Effector memory CD8-positive, alpha-beta T cell (primary cell): Measurements from ENCODE around the gene SLBP.

ENCODE experiments used
- ATAC-seq: fragments of 150-1000 bp; cut with Tn5 transposase; replicated peaks from 2 replicates; pipeline ENCODE4 v1.10.0; 2021; ENCODE audit warnings: mild to moderate bottlenecking, moderate library complexity
- DNase-seq, 3 experiments: peaks; one replicate each; pipeline ENCODE4 v3.0.0; 2021
- H3K27ac Mint-ChIP-seq, 2 donors: one replicate each; pipeline ENCODE4 v1.8.0; 2022; ENCODE audit warnings: mild to moderate bottlenecking in 2 of 2, mixed read lengths in 2 of 2, moderate library complexity in 2 of 2
- H3K27me3 Mint-ChIP-seq, 2 donors: one replicate each; pipeline ENCODE4 v1.8.0; 2022; ENCODE audit warnings: mixed read lengths in 2 of 2
- H3K36me3 Mint-ChIP-seq: one replicate; pipeline ENCODE4 v1.8.0; 2022; ENCODE audit warnings: mild to moderate bottlenecking, moderate library complexity, mixed read lengths; ENCODE audit not compliant: insufficient read depth
- H3K4me1 Mint-ChIP-seq, 2 donors: one replicate each; pipeline ENCODE4 v1.8.0; 2022; ENCODE audit warnings: low read depth in 2 of 2, mixed read lengths in 2 of 2
- H3K4me3 Mint-ChIP-seq, 2 donors: one replicate each; pipeline ENCODE4 v1.8.0; 2022; ENCODE audit warnings: mild to moderate bottlenecking in 2 of 2, mixed read lengths in 2 of 2, moderate library complexity in 2 of 2
- H3K9me3 Mint-ChIP-seq, 2 donors: one replicate each; pipeline ENCODE4 v1.8.0; 2022; ENCODE audit warnings: mixed read lengths in 2 of 2

Gene SLBP

GRCh38 chr4:1648962-1649361, 63.2 kb downstream of the SLBP start:
- no peaks in the 10 kb centered on the region for H3K9me3 Mint-ChIP-seq
- ATAC-seq: no peak

GRCh38 chr4:1647432-1647831, 64.7 kb downstream of the SLBP start:
- DNase-seq (no peak), ATAC-seq (no peak)
- Mint-ChIP-seq H3K36me3 (peaks cover 3% of the 10 kb centered on the region), H3K4me3 (no peak overlapping the region), H3K9me3 (no peaks in the 10 kb centered on the region), H3K4me1 (peaks cover 0 to 4% of the 10 kb centered on the region in 2 donors), H3K27me3 (no peaks in the 10 kb centered on the region), H3K27ac (no peak overlapping the region)

More at GRCh38 chr4:1648962-1649361, 63.2 kb downstream of the SLBP start:
- H3K27me3 Mint-ChIP-seq: no peaks in the 10 kb centered on the region
- H3K36me3 Mint-ChIP-seq: no peaks in the 10 kb centered on the region
- DNase-seq: no peak
- peaks cover 0 to 4% of the 10 kb centered on the region in 2 donors for H3K4me1 Mint-ChIP-seq
- H3K27ac Mint-ChIP-seq: no peak overlapping the region
- H3K4me3 Mint-ChIP-seq: no peak overlapping the region

- no peaks in the 10 kb centered on the region for H3K27me3 Mint-ChIP-seq
- ATAC-seq (no peak), DNase-seq (no peak)
- peaks cover 3% of the 10 kb centered on the region for H3K36me3 Mint-ChIP-seq
- no peak overlapping the region for H3K27ac Mint-ChIP-seq
- peaks cover 0 to 4% of the 10 kb centered on the region in 2 donors for H3K4me1 Mint-ChIP-seq
- no peaks in the 10 kb centered on the region for H3K9me3 Mint-ChIP-seq
- H3K4me3 Mint-ChIP-seq: no peak overlapping the region
These were observed 65.4 kb downstream of the SLBP start for GRCh38 chr4:1646690-1647089.

GRCh38 chr4:1644891-1645657, 67.0 kb downstream of the SLBP start:
- no peaks in the 10 kb centered on the region for H3K9me3 Mint-ChIP-seq
- H3K4me1 Mint-ChIP-seq: peaks cover 0 to 8% of the 10 kb centered on the region in 2 donors
- ATAC-seq (no peak), DNase-seq (no peak)
- H3K27me3 Mint-ChIP-seq: no peaks in the 10 kb centered on the region
- H3K36me3 Mint-ChIP-seq: peaks cover 3% of the 10 kb centered on the region
- no peak overlapping the region for H3K4me3 Mint-ChIP-seq
- no peak overlapping the region for H3K27ac Mint-ChIP-seq

GRCh38 chr4:1643971-1644735, 68.0 kb downstream of the SLBP start:
- H3K4me3 Mint-ChIP-seq: no peak overlapping the region
- no peak overlapping the region for H3K27ac Mint-ChIP-seq
- H3K36me3 Mint-ChIP-seq: peaks cover 3% of the 10 kb centered on the region
- DNase-seq (no peak), ATAC-seq (no peak)
- no peaks in the 10 kb centered on the region for H3K27me3 Mint-ChIP-seq
- no peaks in the 10 kb centered on the region for H3K9me3 Mint-ChIP-seq
- H3K4me1 Mint-ChIP-seq: peaks cover 0 to 8% of the 10 kb centered on the region in 2 donors
